ENCODE results near the gene NRAP. TPM values are rescaled to one million over a fixed set of nuclear protein-coding genes. Genes with fewer than 3 reads are reported as not detected.

Gene NRAP
- total and polyA plus RNA-seq, 2 of the 8 experiments (the other 6 are each of a cell fraction or from before 2014, with no cell fraction given), result not detected

GRCh38 chr10:113605268-113605978 lies 58.4 kb downstream of the NRAP start:
- 95% methylated on average over 13 of the region's 13 CpGs; no CpG with 5 or more reads in 1 of the 2 experiments for WGBS, 2 experiments (ENCODE audit: extremely low coverage in 1 of 2, insufficient coverage in 1 of 2, insufficient read length in 1 of 2, insufficient replicate concordance in 2 of 2, low coverage in 1 of 2, low lambda C conversion rate in 2 of 2, missing lambda C conversion rate in 1 of 2)
- DNase-seq (ENCODE audit: low read depth in 1 of 2, low spot score in 2 of 2) (no peak), FAIRE-seq (no peak)
- no peak overlapping the region for H4K5ac ChIP-seq (ENCODE audit: insufficient read length, low read depth, low read length)
- no peaks in the 10 kb centered on the region for H3K79me1 ChIP-seq (ENCODE audit: low read depth, low read length)
- H3K4me3 ChIP-seq (ENCODE audit: extremely low read depth in 1 of 4, insufficient read depth in 2 of 4, low read depth in 3 of 4, low read length in 4 of 4), result no peak overlapping the region
- H3K4ac ChIP-seq (replicated peaks; ENCODE audit: insufficient read length, low read depth, low read length), result no peak overlapping the region
- H2BK12ac ChIP-seq (ENCODE audit: low read depth, low read length), result no peak overlapping the region
- POLR2A ChIA-PET (ENCODE audit: partially characterized antibody), result no interaction called here
- no peak overlapping the region for H3K23ac ChIP-seq (ENCODE audit: insufficient read length)
- no peak overlapping the region for H3K56ac ChIP-seq (replicated peaks; ENCODE audit: insufficient read length, low read depth, low read length)
- no peaks in the 10 kb centered on the region; a peak in 1 of 4 replicates for H3K9me3 ChIP-seq (ENCODE audit: insufficient read depth in 2 of 2, low read depth in 1 of 2, low read length in 1 of 2)
- H2BK20ac ChIP-seq (ENCODE audit: low read length), result no peak overlapping the region
- H3K36me3 ChIP-seq (ENCODE audit: control insufficient read depth in 2 of 4, insufficient read depth in 4 of 4, low read length in 3 of 4), result no peaks in the 10 kb centered on the region
- H3K18ac ChIP-seq (ENCODE audit: extremely low read depth, low read length), result no peak overlapping the region
- no peak overlapping the region for H3K9ac ChIP-seq (replicated peaks in 1 of 4; ENCODE audit: extremely low read depth in 1 of 4, low read depth in 3 of 4, low read length in 3 of 4)
- CTCF ChIA-PET (ENCODE audit: partially characterized antibody), result interaction anchor here (0.8 to 1.5 kb wide), 2 partner anchors 11 to 80 kb away, joined by 4 to 6 read pairs; no protein-coding TSS in a partner anchor
- H3K79me2 ChIP-seq (ENCODE audit: control insufficient read depth in 1 of 2, insufficient read depth in 2 of 2, low read length in 2 of 2), result no peaks in the 10 kb centered on the region
- H3K4me1 ChIP-seq (replicated peaks in 1 of 4; ENCODE audit: control insufficient read depth in 3 of 4, insufficient read depth in 4 of 4, low read length in 3 of 4), result no peaks in the 10 kb centered on the region
- H2AFZ ChIP-seq (ENCODE audit: low read length), result no peak overlapping the region
- no peaks in the 10 kb centered on the region for H4K20me1 ChIP-seq (replicated peaks in 1 of 2; ENCODE audit: control insufficient read depth in 1 of 2, insufficient read depth in 2 of 2, low read length in 2 of 2)
- no peak overlapping the region for H3K4me2 ChIP-seq (ENCODE audit: insufficient read depth in 1 of 2, low read depth in 2 of 2, low read length in 2 of 2)
- H3K14ac ChIP-seq (ENCODE audit: insufficient read length), result no peak overlapping the region
- H2BK15ac ChIP-seq (ENCODE audit: low read length), result no peak overlapping the region
- H2AK5ac ChIP-seq (ENCODE audit: low read depth, low read length), result no peak overlapping the region
- no peak overlapping the region for H4K8ac ChIP-seq (ENCODE audit: extremely low read depth, insufficient read depth, low read length)
- H3K23me2 ChIP-seq (ENCODE audit: low read depth, low read length), result no peaks in the 10 kb centered on the region
- H3K27ac ChIP-seq (ENCODE audit: low read depth, low read length), result no peak overlapping the region
- H2BK120ac ChIP-seq (replicated peaks; ENCODE audit: low read depth, low read length), result no peak overlapping the region
- H2BK5ac ChIP-seq (ENCODE audit: low read depth, low read length), result no peak overlapping the region
- no peak overlapping the region for H4K91ac ChIP-seq (replicated peaks; ENCODE audit: insufficient read length, low read length)
- H3K27me3 ChIP-seq (replicated peaks in 1 of 4; ENCODE audit: control insufficient read depth in 3 of 4, extremely low read depth in 1 of 4, insufficient read depth in 3 of 4, low read length in 3 of 4), result no peaks in the 10 kb centered on the region; a peak in 1 of 7 replicates
- TF ChIP-seq CTBP2 (IDR thresholded peaks at IDR 0.05; ENCODE audit: borderline replicate concordance, insufficient read depth, insufficient read length, low read length) (no peak), CEBPB (IDR thresholded peaks at IDR 0.05; ENCODE audit: low read depth, low read length) (no peak), USF2 (IDR thresholded peaks at IDR 0.05; ENCODE audit: low read length) (no peak), RFX5 (IDR thresholded peaks at IDR 0.05; ENCODE audit: borderline replicate concordance, low read depth, low read length) (no peak), KDM4A (IDR thresholded peaks at IDR 0.05; ENCODE audit: low read depth, low read length, severe bottlenecking) (no peak), SP2 (IDR thresholded peaks at IDR 0.05; ENCODE audit: low read length) (no peak), POU5F1 (IDR thresholded peaks at IDR 0.05; ENCODE audit: low read depth, low read length) (no peak), GTF2F1 (IDR thresholded peaks at IDR 0.05; ENCODE audit: borderline replicate concordance, low read depth, low read length) (no peak), CBX5 (IDR thresholded peaks at IDR 0.05; ENCODE audit: low read depth, low read length) (no peak), PHF8 (conservative IDR thresholded peaks at IDR 0.05; ENCODE audit: low read depth, low read length) (no peak), POLR2AphosphoS5 (IDR thresholded peaks at IDR 0.05; ENCODE audit: low read depth, low read length) (no peak)
- TF ChIP-seq, protein P1, sequence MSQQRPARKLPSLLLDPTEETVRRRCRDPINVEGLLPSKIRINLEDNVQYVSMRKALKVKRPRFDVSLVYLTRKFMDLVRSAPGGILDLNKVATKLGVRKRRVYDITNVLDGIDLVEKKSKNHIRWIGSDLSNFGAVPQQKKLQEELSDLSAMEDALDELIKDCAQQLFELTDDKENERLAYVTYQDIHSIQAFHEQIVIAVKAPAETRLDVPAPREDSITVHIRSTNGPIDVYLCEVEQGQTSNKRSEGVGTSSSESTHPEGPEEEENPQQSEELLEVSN (IDR thresholded peaks at IDR 0.05), result no peak
